ENCODE measurements around the gene NF2. TPM values are rescaled to one million over a fixed set of nuclear protein-coding genes. Genes with fewer than 3 reads are reported as not detected.
A peak's percentile ranks its signal among the peaks of the same experiment; 100 is the strongest.

NF2 gene
- 15.6 TPM for total RNA-seq (2013)
- polyA plus RNA-seq (10 to 100 TPM in 1 of 3 donors, 1 to 10 TPM in 2; 7.7 to 15.5 (median 8.4) TPM), polyA minus RNA-seq (11.4 and 16.0 TPM in 2 replicates), total RNA-seq (6.1 to 52.2 (median 34.9) reads per million in 11 experiments)

DNA sequence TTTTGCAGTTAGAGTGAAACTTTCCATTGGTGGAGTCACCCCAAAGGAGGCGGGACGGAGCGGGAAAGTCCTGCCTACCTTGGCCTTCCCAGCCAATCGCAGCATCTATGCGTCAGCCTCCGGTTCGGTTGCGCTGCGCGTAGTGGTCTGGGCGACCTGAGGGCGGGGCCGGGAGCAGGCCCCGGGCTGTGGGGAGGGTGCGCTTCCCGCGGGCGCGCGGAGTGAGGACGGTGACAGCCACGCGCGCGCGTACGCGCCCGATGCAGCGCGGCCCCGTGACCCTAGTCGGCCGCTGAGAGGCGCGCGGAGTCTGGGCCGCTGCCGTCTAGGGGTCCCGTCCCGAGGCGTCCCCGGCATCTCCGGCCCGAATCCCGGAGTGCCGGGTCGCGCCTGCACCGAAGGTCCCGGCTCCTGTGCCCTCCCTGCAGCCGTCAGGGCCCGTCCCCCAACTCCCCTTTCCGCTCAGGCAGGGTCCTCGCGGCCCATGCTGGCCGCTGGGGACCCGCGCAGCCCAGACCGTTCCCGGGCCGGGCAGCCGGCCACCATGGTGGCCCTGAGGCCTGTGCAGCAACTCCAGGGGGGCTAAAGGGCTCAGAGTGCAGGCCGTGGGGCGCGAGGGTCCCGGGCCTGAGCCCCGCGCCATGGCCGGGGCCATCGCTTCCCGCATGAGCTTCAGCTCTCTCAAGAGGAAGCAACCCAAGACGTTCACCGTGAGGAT is at the start of gene NF2:
Gene NF2, plus strand, starts transcription at position 276 of the 718 bp plus-strand sequence. Its CDS starts 366 bp downstream, at position 642.
- H3K4me2 ChIP-seq (replicated peaks; ENCODE audit: extremely low read depth, low read length, poor library complexity, severe bottlenecking): peak within 1 kb of the TSS; percentile 87
- Mint-ChIP-seq H3K9me3 (peaks cover 0 to 14% (median 3%) of the 10 kb centered on the region in 7 donors), H3K4me1 (peaks cover 22% of the 10 kb centered on the region), H3K27ac (peak within 1 kb of the TSS; percentile 87 to 96 (median 96)), H3K27me3 (ENCODE audit: low read depth in 3 of 3) (peaks cover 0 to 2% (median 2%) of the 10 kb centered on the region in 3 donors), H3K4me3 (peak within 1 kb of the TSS; percentile 86 to 97), H3K36me3 (peaks cover under 1 to 14% of the 10 kb centered on the region in 2 donors)
- H3K36me3 ChIP-seq (replicated peaks in 1 of 2; ENCODE audit: control insufficient read depth in 1 of 2, insufficient read depth in 2 of 2, low read length in 2 of 2): peaks cover 0 to 7% of the 10 kb centered on the region in 2 donors
- intact Hi-C loops (cut with micrococcal nuclease): loop anchor here in 1 of 2 donors (5.0 kb wide), 1 partner anchor 164 kb away; the partner anchor contains the start of genes UQCR10 and ZMAT5
- peaks cover 17 to 18% of the 10 kb centered on the region in 2 donors for H3K4me1 ChIP-seq (ENCODE audit: control insufficient read depth in 1 of 2, insufficient read depth in 2 of 2, low read length in 2 of 2)
- H3K9me3 ChIP-seq (replicated peaks in 1 of 2; ENCODE audit: control insufficient read depth in 1 of 2, insufficient read depth in 1 of 2, low read length in 2 of 2): peaks cover 0 to 2% of the 10 kb centered on the region in 2 donors
- H4K20me1 ChIP-seq (ENCODE audit: insufficient read depth, low read length): peaks cover 14% of the 10 kb centered on the region
- H3K27ac ChIP-seq (ENCODE audit: low read depth in 1 of 2, low read length in 2 of 2): peak within 1 kb of the TSS; percentile 83 to 96
- H2AFZ ChIP-seq (ENCODE audit: insufficient read depth, low read depth, low read length, poor library complexity, severe bottlenecking): peak within 1 kb of the TSS; percentile 100
- no peaks in the 10 kb centered on the region for H3K27me3 ChIP-seq (ENCODE audit: control insufficient read depth in 2 of 2, insufficient read depth in 2 of 2, low read length in 2 of 2)
- WGBS (ENCODE audit: insufficient coverage): under 1% methylated on average over 74 of the region's 74 CpGs
- peak within 1 kb of the TSS; percentile 56 to 91 (median 80) for H3K4me3 ChIP-seq (replicated peaks in 1 of 3; ENCODE audit: low read depth in 2 of 3, low read length in 3 of 3)
- peak within 1 kb of the TSS; percentile 98 for H3K9ac ChIP-seq (ENCODE audit: insufficient read depth, low read length, poor library complexity, severe bottlenecking)
- TF ChIP-seq, protein P1, sequence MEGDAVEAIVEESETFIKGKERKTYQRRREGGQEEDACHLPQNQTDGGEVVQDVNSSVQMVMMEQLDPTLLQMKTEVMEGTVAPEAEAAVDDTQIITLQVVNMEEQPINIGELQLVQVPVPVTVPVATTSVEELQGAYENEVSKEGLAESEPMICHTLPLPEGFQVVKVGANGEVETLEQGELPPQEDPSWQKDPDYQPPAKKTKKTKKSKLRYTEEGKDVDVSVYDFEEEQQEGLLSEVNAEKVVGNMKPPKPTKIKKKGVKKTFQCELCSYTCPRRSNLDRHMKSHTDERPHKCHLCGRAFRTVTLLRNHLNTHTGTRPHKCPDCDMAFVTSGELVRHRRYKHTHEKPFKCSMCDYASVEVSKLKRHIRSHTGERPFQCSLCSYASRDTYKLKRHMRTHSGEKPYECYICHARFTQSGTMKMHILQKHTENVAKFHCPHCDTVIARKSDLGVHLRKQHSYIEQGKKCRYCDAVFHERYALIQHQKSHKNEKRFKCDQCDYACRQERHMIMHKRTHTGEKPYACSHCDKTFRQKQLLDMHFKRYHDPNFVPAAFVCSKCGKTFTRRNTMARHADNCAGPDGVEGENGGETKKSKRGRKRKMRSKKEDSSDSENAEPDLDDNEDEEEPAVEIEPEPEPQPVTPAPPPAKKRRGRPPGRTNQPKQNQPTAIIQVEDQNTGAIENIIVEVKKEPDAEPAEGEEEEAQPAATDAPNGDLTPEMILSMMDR (IDR thresholded peaks at IDR 0.05): no peak
- peaks cover 49% of the 10 kb centered on the region for H3K79me2 ChIP-seq (ENCODE audit: insufficient read depth, low read length)
- peak; percentile 99 for DNase-seq

DNA sequence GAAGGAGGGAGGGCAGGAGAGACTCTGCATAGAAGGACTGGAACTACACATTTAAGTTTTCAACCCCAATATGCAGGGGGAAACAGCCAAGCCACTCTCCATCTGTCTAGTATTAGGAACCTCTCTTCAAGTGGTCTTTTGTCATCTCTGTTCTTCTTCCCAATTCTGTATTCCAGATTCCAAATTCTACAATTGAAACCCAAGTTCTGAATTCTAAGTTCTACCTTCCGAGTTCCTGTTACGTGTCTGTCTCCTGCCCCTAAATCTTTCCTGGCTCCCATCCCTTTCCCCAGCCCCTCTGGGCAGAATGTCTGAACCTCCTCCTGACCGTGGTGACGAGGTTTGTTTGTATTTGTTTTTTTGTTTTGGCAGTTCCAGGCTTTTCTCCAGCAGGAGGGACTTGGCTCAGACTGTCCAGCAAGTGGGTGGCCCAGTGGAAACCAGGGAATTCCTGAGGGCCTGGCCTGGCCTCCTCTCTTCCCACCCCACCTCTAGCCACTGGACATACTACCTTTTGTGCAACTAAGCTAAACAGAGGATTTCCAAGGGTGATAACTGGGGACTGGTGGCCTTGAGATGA is 48.3 kb upstream of the NF2 start:
- Histone ChIP-seq H3K9me3 (replicated peaks in 1 of 2; ENCODE audit: control insufficient read depth in 1 of 2, insufficient read depth in 1 of 2, low read length in 2 of 2) (no peaks in the 10 kb centered on the region), H3K27ac (ENCODE audit: low read depth in 1 of 2, low read length in 2 of 2) (no peak overlapping the region), H3K27me3 (ENCODE audit: control insufficient read depth in 2 of 2, insufficient read depth in 2 of 2, low read length in 2 of 2) (no peaks in the 10 kb centered on the region), H3K4me2 (replicated peaks; ENCODE audit: extremely low read depth, low read length, poor library complexity, severe bottlenecking) (no peak overlapping the region), H3K4me3 (replicated peaks in 1 of 3; ENCODE audit: low read depth in 2 of 3, low read length in 3 of 3) (no peak overlapping the region), H4K20me1 (ENCODE audit: insufficient read depth, low read length) (no peaks in the 10 kb centered on the region), H2AFZ (ENCODE audit: insufficient read depth, low read depth, low read length, poor library complexity, severe bottlenecking) (peak overlapping the region; percentile 17), H3K4me1 (ENCODE audit: control insufficient read depth in 1 of 2, insufficient read depth in 2 of 2, low read length in 2 of 2) (peaks cover 9 to 13% of the 10 kb centered on the region in 2 donors), H3K36me3 (replicated peaks in 1 of 2; ENCODE audit: control insufficient read depth in 1 of 2, insufficient read depth in 2 of 2, low read length in 2 of 2) (peaks cover 0 to 11% of the 10 kb centered on the region in 2 donors), H3K79me2 (ENCODE audit: insufficient read depth, low read length) (peaks cover 8% of the 10 kb centered on the region), H3K9ac (ENCODE audit: insufficient read depth, low read length, poor library complexity, severe bottlenecking) (no peak overlapping the region)
- no peak for DNase-seq
- Mint-ChIP-seq H3K9me3 (peaks cover 0 to 1% (median 0%) of the 10 kb centered on the region in 7 donors), H3K4me1 (peaks cover 15% of the 10 kb centered on the region), H3K27me3 (ENCODE audit: low read depth in 3 of 3) (no peaks in the 10 kb centered on the region), H3K36me3 (peaks cover 22 to 23% of the 10 kb centered on the region in 2 donors), H3K4me3 (peak overlapping the region in 1 of 2 donors; percentile 14), H3K27ac (peak overlapping the region in 2 of 7 donors; percentile 42 to 43)
- TF ChIP-seq, protein P1 (IDR thresholded peaks at IDR 0.05): no peak
- intact Hi-C loops (cut with micrococcal nuclease): no loop called here
- no CpG with 5 or more reads among the region's 4 CpGs for WGBS (ENCODE audit: insufficient coverage)
